ENCODE data around the gene SGPL1.

- TF ChIP-seq GATA3 (IDR thresholded peaks at IDR 0.05; ENCODE audit: low read depth, low read length) (no peak), GATA2 (IDR thresholded peaks at IDR 0.05; ENCODE audit: low read depth, low read length) (no peak)
Measured at GRCh38 chr10:70773965-70774809, 41.6 kb upstream of the SGPL1 start.

All from SH-SY5Y (cell line).